ENCODE data around the gene MAML3.

The MAML3 gene

DNA sequence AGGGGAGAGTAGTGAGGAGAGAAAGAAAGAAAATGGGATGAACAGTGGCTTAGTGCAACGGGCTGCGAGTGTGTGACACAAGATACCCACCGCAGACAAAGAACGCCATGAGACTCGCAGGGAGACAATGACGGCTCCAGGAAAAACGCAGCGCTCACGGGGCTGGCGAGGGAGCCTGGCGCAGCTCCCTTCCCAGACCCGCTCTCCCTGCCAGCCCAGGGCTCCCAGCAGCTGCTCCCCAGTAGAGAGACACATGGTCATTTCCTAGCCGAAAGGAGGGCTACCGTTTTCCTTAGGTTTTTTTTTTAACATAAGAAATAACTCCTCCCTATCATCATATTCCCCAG lies 149.5 kb downstream of the MAML3 start:
- H3F3A ChIP-seq (ENCODE audit: insufficient read depth, low read length), result no peaks in the 10 kb centered on the region
- H3K4me3 ChIP-seq (ENCODE audit: low read depth, low read length, poor library complexity, severe bottlenecking), result no peak overlapping the region
- H3K4me2 ChIP-seq (ENCODE audit: low read length), result no peak overlapping the region
- TF ChIP-seq CTCF (IDR thresholded peaks at IDR 0.05; ENCODE audit: low read length) (no peak), EZH2 (IDR thresholded peaks at IDR 0.05; ENCODE audit: borderline replicate concordance, low read length) (no peak)
- no peaks in the 10 kb centered on the region for H3K36me3 ChIP-seq (ENCODE audit: insufficient read depth, low read length)
- H4K20me1 ChIP-seq (ENCODE audit: insufficient read depth, low read length), result no peaks in the 10 kb centered on the region
- no peaks in the 10 kb centered on the region for H3K9me2 ChIP-seq (ENCODE audit: low read depth, low read length)
- H3K27ac ChIP-seq (ENCODE audit: low read depth, low read length, poor library complexity, severe bottlenecking), result no peak overlapping the region
- no peaks in the 10 kb centered on the region for H3K79me2 ChIP-seq (ENCODE audit: insufficient read depth, low read length)
- no peaks in the 10 kb centered on the region for H3K9me3 ChIP-seq (ENCODE audit: low read length)
- H3K4me1 ChIP-seq (ENCODE audit: insufficient read depth, low read length, severe bottlenecking), result no peaks in the 10 kb centered on the region
- no peak overlapping the region for H2AFZ ChIP-seq (ENCODE audit: low read length)
- H3K27me3 ChIP-seq (ENCODE audit: insufficient read depth, low read length), result no peaks in the 10 kb centered on the region
- H3K9ac ChIP-seq (ENCODE audit: low read length), result no peak overlapping the region

DNA sequence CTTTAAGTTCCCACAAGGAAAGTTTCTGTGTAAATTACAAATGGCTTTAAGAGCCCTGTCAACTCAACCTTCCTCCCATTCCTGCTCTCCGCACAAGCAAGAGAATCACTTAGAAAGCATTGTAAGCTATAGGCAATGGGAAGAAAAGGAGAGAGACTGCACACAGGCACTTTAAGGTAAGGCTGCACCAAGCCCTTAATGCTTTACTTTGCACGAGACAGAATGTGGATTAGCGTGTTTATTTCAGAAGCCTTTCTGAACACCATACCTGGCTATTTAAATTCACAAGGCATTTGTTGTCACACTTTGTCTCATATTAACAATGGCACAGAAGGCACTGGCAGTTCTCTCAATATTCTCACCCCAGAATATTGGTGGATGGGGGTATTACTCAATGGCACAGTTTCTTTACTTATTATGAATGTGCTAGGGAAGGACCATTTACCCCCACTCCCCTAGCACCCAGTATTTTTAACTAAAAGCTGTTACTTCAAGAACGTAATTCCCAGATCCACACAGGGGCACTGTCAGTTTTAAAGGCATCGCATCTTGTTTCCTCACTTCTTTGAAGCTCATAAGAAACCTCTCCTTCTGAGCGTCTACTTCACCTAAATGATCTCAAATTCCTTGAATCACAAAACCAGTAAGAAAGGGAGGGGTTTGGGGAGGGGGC lies 150.0 kb downstream of the MAML3 start:
- Histone ChIP-seq H3K9ac (ENCODE audit: low read length) (no peak overlapping the region), H4K20me1 (ENCODE audit: insufficient read depth, low read length) (no peaks in the 10 kb centered on the region), H3K9me2 (ENCODE audit: low read depth, low read length) (no peaks in the 10 kb centered on the region), H2AFZ (ENCODE audit: low read length) (no peak overlapping the region), H3K4me2 (ENCODE audit: low read length) (no peak overlapping the region), H3K9me3 (ENCODE audit: low read length) (no peaks in the 10 kb centered on the region), H3F3A (ENCODE audit: insufficient read depth, low read length) (no peaks in the 10 kb centered on the region), H3K27ac (ENCODE audit: low read depth, low read length, poor library complexity, severe bottlenecking) (no peak overlapping the region), H3K79me2 (ENCODE audit: insufficient read depth, low read length) (no peaks in the 10 kb centered on the region), H3K36me3 (ENCODE audit: insufficient read depth, low read length) (no peaks in the 10 kb centered on the region), H3K27me3 (ENCODE audit: insufficient read depth, low read length) (no peaks in the 10 kb centered on the region), H3K4me1 (ENCODE audit: insufficient read depth, low read length, severe bottlenecking) (no peaks in the 10 kb centered on the region), H3K4me3 (ENCODE audit: low read depth, low read length, poor library complexity, severe bottlenecking) (no peak overlapping the region)
- TF ChIP-seq EZH2 (IDR thresholded peaks at IDR 0.05; ENCODE audit: borderline replicate concordance, low read length) (no peak), CTCF (IDR thresholded peaks at IDR 0.05; ENCODE audit: low read length) (no peak)

DNA sequence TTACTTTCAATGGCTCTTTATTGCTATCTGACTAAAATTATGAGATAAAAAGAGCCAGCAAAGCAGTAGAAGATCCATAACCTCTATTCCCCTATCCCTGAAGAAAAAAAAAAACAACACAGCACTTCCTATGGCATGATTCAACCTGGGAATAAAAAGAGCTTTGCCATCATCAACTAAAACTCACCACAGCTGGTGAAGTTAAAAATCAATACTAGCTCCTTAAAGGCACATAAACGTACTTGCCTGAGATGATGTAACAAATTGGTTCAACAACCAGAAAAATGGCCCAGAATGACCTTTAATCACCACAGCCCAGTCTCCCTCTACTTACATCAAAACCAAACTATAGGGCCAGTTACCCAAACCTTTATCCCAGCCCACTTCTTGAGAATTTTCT lies 153.8 kb downstream of the MAML3 start:
- no peak overlapping the region for H3K27ac ChIP-seq (ENCODE audit: low read depth, low read length, poor library complexity, severe bottlenecking)
- no peaks in the 10 kb centered on the region for H3K4me1 ChIP-seq (ENCODE audit: insufficient read depth, low read length, severe bottlenecking)
- H2AFZ ChIP-seq (ENCODE audit: low read length), result no peak overlapping the region
- no peaks in the 10 kb centered on the region for H3F3A ChIP-seq (ENCODE audit: insufficient read depth, low read length)
- no peaks in the 10 kb centered on the region for H3K9me2 ChIP-seq (ENCODE audit: low read depth, low read length)
- H3K36me3 ChIP-seq (ENCODE audit: insufficient read depth, low read length), result no peaks in the 10 kb centered on the region
- H3K9ac ChIP-seq (ENCODE audit: low read length), result no peak overlapping the region
- H3K9me3 ChIP-seq (ENCODE audit: low read length), result no peaks in the 10 kb centered on the region
- H3K4me3 ChIP-seq (ENCODE audit: low read depth, low read length, poor library complexity, severe bottlenecking), result no peak overlapping the region
- no peaks in the 10 kb centered on the region for H3K79me2 ChIP-seq (ENCODE audit: insufficient read depth, low read length)
- no peak for TF ChIP-seq EZH2 (IDR thresholded peaks at IDR 0.05; ENCODE audit: borderline replicate concordance, low read length)
- no peak for TF ChIP-seq CTCF (IDR thresholded peaks at IDR 0.05; ENCODE audit: low read length)
- no peaks in the 10 kb centered on the region for H4K20me1 ChIP-seq (ENCODE audit: insufficient read depth, low read length)
- H3K27me3 ChIP-seq (ENCODE audit: insufficient read depth, low read length), result no peaks in the 10 kb centered on the region
- H3K4me2 ChIP-seq (ENCODE audit: low read length), result no peak overlapping the region
